ENCODE measurements around the gene SLIT3. TPM values are rescaled to one million over a fixed set of nuclear protein-coding genes. Genes with fewer than 3 reads are reported as not detected.
"Not testable (repeated sequence)": the region's sequence is repeated elsewhere in the genome, so short reads cannot be mapped to it uniquely, and the experiment has no call there.

Gene SLIT3
- total RNA-seq, 1 donor from 2014 or later = 5.0 TPM

DNA sequence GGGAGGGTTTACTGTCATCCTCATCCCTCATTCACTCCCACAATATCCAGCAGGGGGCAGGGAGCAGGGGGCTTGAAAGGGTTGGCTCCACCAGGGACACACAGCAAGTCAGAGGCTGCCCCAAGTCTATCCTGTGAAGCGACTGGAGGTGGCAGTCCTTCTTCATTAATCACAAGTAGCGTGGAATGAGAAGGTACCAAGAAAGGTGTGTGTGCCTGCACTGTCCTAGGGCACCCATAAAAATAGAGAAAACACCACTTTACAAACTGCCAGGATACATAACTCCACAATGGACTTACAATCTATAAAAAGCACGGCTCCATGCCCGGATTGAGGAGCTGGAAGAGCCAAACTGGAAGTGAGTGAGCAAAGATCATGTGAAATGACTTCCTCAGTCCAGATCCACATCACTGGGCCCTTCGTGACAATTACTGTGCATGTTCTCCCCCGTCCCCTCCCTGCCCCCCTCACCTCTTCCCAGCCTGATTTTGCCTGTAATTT, 183.9 kb downstream of the SLIT3 start:
- H3K4me3 ChIP-seq (ENCODE audit: low read depth, low read length) = no peak overlapping the region
- no peaks in the 10 kb centered on the region for H3K36me3 ChIP-seq (ENCODE audit: control insufficient read depth, insufficient read depth, low read length)
- DNase-seq (ENCODE audit: low read depth) = no peak
- TF ChIP-seq, protein P1, sequence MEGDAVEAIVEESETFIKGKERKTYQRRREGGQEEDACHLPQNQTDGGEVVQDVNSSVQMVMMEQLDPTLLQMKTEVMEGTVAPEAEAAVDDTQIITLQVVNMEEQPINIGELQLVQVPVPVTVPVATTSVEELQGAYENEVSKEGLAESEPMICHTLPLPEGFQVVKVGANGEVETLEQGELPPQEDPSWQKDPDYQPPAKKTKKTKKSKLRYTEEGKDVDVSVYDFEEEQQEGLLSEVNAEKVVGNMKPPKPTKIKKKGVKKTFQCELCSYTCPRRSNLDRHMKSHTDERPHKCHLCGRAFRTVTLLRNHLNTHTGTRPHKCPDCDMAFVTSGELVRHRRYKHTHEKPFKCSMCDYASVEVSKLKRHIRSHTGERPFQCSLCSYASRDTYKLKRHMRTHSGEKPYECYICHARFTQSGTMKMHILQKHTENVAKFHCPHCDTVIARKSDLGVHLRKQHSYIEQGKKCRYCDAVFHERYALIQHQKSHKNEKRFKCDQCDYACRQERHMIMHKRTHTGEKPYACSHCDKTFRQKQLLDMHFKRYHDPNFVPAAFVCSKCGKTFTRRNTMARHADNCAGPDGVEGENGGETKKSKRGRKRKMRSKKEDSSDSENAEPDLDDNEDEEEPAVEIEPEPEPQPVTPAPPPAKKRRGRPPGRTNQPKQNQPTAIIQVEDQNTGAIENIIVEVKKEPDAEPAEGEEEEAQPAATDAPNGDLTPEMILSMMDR (IDR thresholded peaks at IDR 0.05; ENCODE audit: insufficient read depth, low read length, poor library complexity, severe bottlenecking) = no peak
- no peaks in the 10 kb centered on the region for H3K27me3 ChIP-seq (ENCODE audit: control insufficient read depth, insufficient read depth, low read length)

DNA sequence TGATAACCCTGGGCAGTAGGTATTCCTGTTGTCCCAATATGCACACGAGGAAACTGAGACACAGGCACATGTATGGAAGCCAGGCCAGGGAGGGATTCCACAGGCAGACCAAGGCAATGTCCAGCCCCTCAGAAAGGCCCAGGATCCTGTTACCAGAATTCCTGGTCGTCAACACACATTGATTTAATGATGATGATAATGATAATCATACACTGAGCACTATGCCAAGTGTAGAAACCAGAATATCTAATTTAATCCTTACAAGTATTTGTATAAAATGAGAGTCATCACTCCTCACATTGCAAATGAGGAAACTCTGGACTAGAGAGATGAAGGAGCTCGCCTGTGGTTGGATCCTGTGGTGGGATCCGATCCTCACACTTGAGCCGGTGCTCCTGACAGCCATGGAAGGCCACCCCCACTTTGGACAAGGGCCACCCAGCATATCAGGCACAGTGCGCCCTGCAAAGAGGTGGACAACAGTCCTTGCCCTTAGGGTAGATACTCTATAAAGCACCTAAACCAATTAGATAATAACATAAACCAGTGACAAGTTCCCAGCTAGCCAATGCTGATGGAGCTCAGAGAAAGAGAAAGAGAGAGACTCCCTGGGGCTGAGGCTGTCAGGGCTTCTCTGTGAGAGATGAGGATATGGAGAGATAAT, 185.3 kb downstream of the SLIT3 start:
- Histone ChIP-seq H3K36me3 (ENCODE audit: control insufficient read depth, insufficient read depth, low read length) (no peaks in the 10 kb centered on the region), H3K4me3 (ENCODE audit: low read depth, low read length) (no peak overlapping the region), H3K27me3 (ENCODE audit: control insufficient read depth, insufficient read depth, low read length) (no peaks in the 10 kb centered on the region)
- no peak for DNase-seq (ENCODE audit: low read depth)
- TF ChIP-seq, protein P1 (IDR thresholded peaks at IDR 0.05; ENCODE audit: insufficient read depth, low read length, poor library complexity, severe bottlenecking) = no peak

DNA sequence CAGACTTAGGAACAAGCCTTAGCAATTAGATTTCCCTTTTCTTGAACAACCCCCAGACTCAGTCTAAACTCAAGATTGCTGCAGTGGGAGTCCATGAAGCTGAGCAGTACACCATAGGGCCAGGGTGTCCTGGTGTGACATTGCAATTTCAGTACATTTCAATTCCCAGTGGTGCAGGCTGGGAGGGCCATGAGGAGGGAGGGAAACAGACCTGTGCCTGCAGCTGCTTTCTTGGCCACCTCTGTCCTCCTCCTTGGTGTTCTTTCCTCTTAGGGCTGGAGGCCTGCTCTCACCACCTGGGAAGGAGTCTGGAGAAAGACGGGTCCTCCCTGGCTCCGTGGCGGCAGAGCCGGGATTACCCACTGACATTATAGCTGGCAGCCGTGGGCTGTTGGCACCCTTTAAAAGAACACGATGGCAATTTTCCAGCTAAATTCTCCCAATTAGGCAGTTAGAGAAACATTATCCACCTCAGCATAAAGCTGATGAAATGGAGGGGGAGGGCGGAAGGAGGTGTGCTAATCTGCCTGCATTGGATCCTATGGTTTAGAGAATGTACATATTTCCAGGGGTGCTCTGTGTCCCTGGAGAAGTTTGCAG, 186.4 kb downstream of the SLIT3 start:
- no peak for DNase-seq (ENCODE audit: low read depth)
- H3K36me3 ChIP-seq (ENCODE audit: control insufficient read depth, insufficient read depth, low read length) = no peaks in the 10 kb centered on the region
- TF ChIP-seq, protein P1 (IDR thresholded peaks at IDR 0.05; ENCODE audit: insufficient read depth, low read length, poor library complexity, severe bottlenecking) = no peak

DNA sequence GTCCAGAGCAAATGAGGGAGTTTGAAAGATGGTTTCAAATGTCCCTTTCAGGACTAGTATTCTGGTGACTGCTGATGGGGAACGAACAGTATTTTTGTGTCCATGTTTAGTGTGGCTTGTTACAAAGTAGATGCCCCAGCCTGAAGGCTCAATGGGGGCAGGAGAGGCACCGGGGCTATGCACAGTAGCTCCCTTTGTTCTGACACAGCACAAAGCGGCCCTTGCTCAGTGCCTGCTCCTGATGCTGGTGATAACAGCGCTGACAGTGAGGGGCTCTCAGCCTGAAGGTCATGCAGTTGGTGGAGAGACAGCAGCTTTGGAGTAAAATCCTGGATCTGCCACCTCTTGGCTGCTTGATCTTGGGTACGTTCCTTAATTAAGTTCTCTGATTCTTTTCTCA, 188.9 kb downstream of the SLIT3 start:
- TF ChIP-seq, protein P1 (IDR thresholded peaks at IDR 0.05; ENCODE audit: insufficient read depth, low read length, poor library complexity, severe bottlenecking) = no peak
- no peaks in the 10 kb centered on the region for H3K27me3 ChIP-seq (ENCODE audit: control insufficient read depth, insufficient read depth, low read length)
- no peak overlapping the region for H3K4me3 ChIP-seq (ENCODE audit: low read depth, low read length)
- no peaks in the 10 kb centered on the region for H3K36me3 ChIP-seq (ENCODE audit: control insufficient read depth, insufficient read depth, low read length)
- no peak for DNase-seq (ENCODE audit: low read depth)

More for the DNA sequence above, 186.4 kb downstream of the SLIT3 start:
- Histone ChIP-seq H3K4me3 (ENCODE audit: low read depth, low read length) (no peak overlapping the region), H3K27me3 (ENCODE audit: control insufficient read depth, insufficient read depth, low read length) (no peaks in the 10 kb centered on the region)

DNA sequence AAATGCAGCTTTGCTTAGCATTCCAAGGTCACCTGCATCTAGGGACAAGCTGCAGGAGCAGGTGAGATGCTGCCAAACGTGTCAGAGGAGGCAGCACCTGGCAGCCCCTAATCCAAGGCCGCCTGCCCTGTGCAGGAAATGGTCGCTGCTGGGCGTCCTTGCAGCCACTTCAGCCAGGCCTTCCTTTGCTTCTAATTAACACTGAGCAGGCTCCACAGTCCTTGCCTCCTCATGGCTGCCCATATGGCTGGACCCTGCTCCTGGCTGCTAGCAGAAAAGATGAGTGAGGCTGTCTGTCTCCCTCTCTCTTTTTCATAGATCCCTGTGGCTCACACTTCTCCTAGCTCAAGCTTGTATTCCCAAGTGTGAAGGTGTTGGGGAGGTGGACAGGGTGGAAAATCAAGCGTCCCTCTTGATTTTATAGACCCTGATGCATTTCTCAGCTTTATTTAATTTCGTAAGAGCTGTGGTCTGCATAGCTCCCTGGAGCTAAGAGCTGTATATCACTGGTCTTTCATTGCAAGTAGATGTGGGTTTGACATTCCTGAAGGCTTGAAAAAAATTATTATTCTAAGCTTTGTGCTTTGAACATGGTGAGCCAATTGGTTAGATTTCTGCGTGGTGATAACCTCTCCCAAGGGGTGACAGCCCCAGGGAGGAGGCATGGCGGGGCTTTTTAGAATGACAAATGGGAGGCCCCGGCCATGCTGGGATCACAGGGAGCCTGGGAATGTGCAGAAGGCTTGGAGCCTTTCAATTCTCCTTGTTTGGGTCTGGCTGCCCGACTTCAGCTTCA, 193.8 kb downstream of the SLIT3 start:
- H3K36me3 ChIP-seq (ENCODE audit: control insufficient read depth, insufficient read depth, low read length) = no peaks in the 10 kb centered on the region
- no peak overlapping the region for H3K4me3 ChIP-seq (ENCODE audit: low read depth, low read length)
- no peak for DNase-seq (ENCODE audit: low read depth)
- no peaks in the 10 kb centered on the region for H3K27me3 ChIP-seq (ENCODE audit: control insufficient read depth, insufficient read depth, low read length)
- TF ChIP-seq, protein P1 (IDR thresholded peaks at IDR 0.05; ENCODE audit: insufficient read depth, low read length, poor library complexity, severe bottlenecking) = no peak

- not testable (repeated sequence) for H3K4me3 ChIP-seq (ENCODE audit: low read depth, low read length); DNase-seq (ENCODE audit: low read depth); H3K27me3 ChIP-seq (ENCODE audit: control insufficient read depth, insufficient read depth, low read length); H3K36me3 ChIP-seq (ENCODE audit: control insufficient read depth, insufficient read depth, low read length)
Observed at GRCh38 chr5:169105582-169105981, 195.4 kb downstream of the SLIT3 start.
